Osteoblast (primary cell): ENCODE results near the gene RNF144A. TPM values are rescaled to one million over a fixed set of nuclear protein-coding genes. Genes with fewer than 3 reads are reported as not detected.
A peak's percentile ranks its signal among the peaks of the same experiment; 100 is the strongest.
"Not testable (repeated sequence)": the region's sequence is repeated elsewhere in the genome, so short reads cannot be mapped to it uniquely, and the experiment has no call there.

Source experiments
- DNase-seq: peaks from one replicate; pipeline ENCODE4 v3.0.0; 2011; ENCODE audit warnings: low spot score, mixed read lengths; ENCODE audit not compliant: insufficient read length; ENCODE audit errors: missing footprints
- H2AFZ ChIP-seq: 2 replicates; pipeline ENCODE4 v1.6.0; 2011; ENCODE audit warnings: mild to moderate bottlenecking, low read length
- H3K27ac ChIP-seq: 2 replicates; pipeline ENCODE4 v1.5.1; 2011; ENCODE audit warnings: mild to moderate bottlenecking, low read depth, low read length, moderate library complexity
- H3K27me3 ChIP-seq: 2 replicates; pipeline ENCODE4 v1.6.0; 2012; ENCODE audit warnings: mild to moderate bottlenecking, control low read depth, inconsistent platforms, low read length, moderate library complexity; ENCODE audit not compliant: insufficient read depth
- H3K36me3 ChIP-seq: 2 replicates; pipeline ENCODE4 v1.5.1; 2011; ENCODE audit warnings: mild to moderate bottlenecking, low read length, control low read depth, moderate library complexity; ENCODE audit not compliant: insufficient read depth
- H3K4me1 ChIP-seq: 2 replicates; pipeline ENCODE4 v1.5.1; 2011; ENCODE audit warnings: mild to moderate bottlenecking, low read length, control low read depth, moderate library complexity; ENCODE audit not compliant: insufficient read depth
- H3K4me2 ChIP-seq: 2 replicates; pipeline ENCODE4 v1.6.0; 2011; ENCODE audit warnings: mild to moderate bottlenecking, low read length; ENCODE audit not compliant: insufficient read depth
- H3K4me3 ChIP-seq: fragments of 200-600 bp; sonication (generic); 3 replicates; pipeline ENCODE4 v1.5.1; 2012; ENCODE audit warnings: mild to moderate bottlenecking, low read length, inconsistent platforms; ENCODE audit not compliant: insufficient read depth
- H3K79me2 ChIP-seq: 2 replicates; pipeline ENCODE4 v1.6.0; 2012; ENCODE audit warnings: mild to moderate bottlenecking, low read length, control low read depth, inconsistent platforms; ENCODE audit not compliant: insufficient read depth
- H3K9me3 ChIP-seq: 2 replicates; pipeline ENCODE4 v1.5.1; 2011; ENCODE audit warnings: low read depth, low read length, control low read depth
- H4K20me1 ChIP-seq: 2 replicates; pipeline ENCODE4 v1.6.0; 2012; ENCODE audit warnings: mild to moderate bottlenecking, low read length, control low read depth; ENCODE audit not compliant: insufficient read depth
- CTCF ChIP-seq: IDR thresholded peaks from 2 replicates; pipeline ENCODE4 v1.5.1; 2011; ENCODE audit warnings: mild to moderate bottlenecking, low read depth, low read length, moderate library complexity; ENCODE audit errors: extremely low read depth
- total RNA-seq: library from RNA; depleted of rRNA; stranded (reverse); fragments of >200 nt; gene quantifications from 2 replicates; pipeline ENCODE4 v1.2.3, GENCODE V29; 2012

The RNF144A gene
- total RNA-seq, 1 donor, result 15.9 TPM

GRCh38 chr2:6896930-6897759, 20.1 kb upstream of the RNF144A start:
- Histone ChIP-seq H3K79me2 (no peaks in the 10 kb centered on the region), H3K4me2 (no peak overlapping the region), H3K27ac (no peak overlapping the region), H4K20me1 (no peaks in the 10 kb centered on the region), H3K36me3 (no peaks in the 10 kb centered on the region), H3K27me3 (no peaks in the 10 kb centered on the region), H3K4me1 (no peaks in the 10 kb centered on the region), H2AFZ (no peak overlapping the region), H3K4me3 (no peak overlapping the region), H3K9me3 (no peaks in the 10 kb centered on the region)
- no peak for DNase-seq
- TF ChIP-seq CTCF, result peak; percentile 47

DNA sequence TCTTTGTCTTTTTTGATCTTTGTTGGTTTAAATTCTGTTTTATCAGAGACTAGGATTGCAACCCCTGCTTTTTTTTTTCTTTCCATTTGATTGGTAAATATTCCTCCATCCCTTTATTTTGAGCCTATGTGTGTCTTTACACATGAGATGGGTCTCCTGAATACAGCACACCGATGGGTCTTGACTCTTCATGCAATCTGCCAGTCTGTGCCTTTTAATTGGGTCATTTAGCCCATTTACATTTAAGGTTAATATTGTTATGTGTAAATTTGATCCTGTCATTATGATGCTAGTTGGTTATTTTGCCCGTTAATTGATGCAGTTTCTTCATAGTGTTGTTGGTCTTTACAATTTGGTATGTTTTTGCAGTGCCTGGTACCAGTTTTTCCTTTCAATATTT, 14.6 kb upstream of the RNF144A start:
- H3K36me3 ChIP-seq, H3K27me3 ChIP-seq, H3K27ac ChIP-seq, H3K9me3 ChIP-seq, H3K4me2 ChIP-seq, H3K4me1 ChIP-seq, H3K4me3 ChIP-seq, DNase-seq, H4K20me1 ChIP-seq, H2AFZ ChIP-seq, H3K79me2 ChIP-seq: not testable (repeated sequence)

- H4K20me1 ChIP-seq, result no peaks in the 10 kb centered on the region
- H3K9me3 ChIP-seq, result no peaks in the 10 kb centered on the region
- no peaks in the 10 kb centered on the region for H3K79me2 ChIP-seq
- no peak overlapping the region for H2AFZ ChIP-seq
- H3K4me1 ChIP-seq, result no peaks in the 10 kb centered on the region
- DNase-seq, result no peak
- H3K27ac ChIP-seq, result no peak overlapping the region
- no peak for TF ChIP-seq CTCF
- H3K36me3 ChIP-seq, result no peaks in the 10 kb centered on the region
- H3K4me3 ChIP-seq, result no peak overlapping the region
- no peaks in the 10 kb centered on the region for H3K27me3 ChIP-seq
- no peak overlapping the region for H3K4me2 ChIP-seq
Observed at GRCh38 chr2:6905668-6906067, 11.5 kb upstream of the RNF144A start.

GRCh38 chr2:6906165-6906741, 11.0 kb upstream of the RNF144A start:
- Histone ChIP-seq H3K4me1 (no peaks in the 10 kb centered on the region), H3K79me2 (no peaks in the 10 kb centered on the region), H3K27ac (no peak overlapping the region), H3K4me2 (no peak overlapping the region), H3K4me3 (no peak overlapping the region), H3K36me3 (no peaks in the 10 kb centered on the region), H3K27me3 (no peaks in the 10 kb centered on the region), H3K9me3 (no peaks in the 10 kb centered on the region), H2AFZ (no peak overlapping the region), H4K20me1 (no peaks in the 10 kb centered on the region)
- TF ChIP-seq CTCF, result no peak
- no peak for DNase-seq
